ENCODE data around the gene RCN2.

RCN2 gene

DNA sequence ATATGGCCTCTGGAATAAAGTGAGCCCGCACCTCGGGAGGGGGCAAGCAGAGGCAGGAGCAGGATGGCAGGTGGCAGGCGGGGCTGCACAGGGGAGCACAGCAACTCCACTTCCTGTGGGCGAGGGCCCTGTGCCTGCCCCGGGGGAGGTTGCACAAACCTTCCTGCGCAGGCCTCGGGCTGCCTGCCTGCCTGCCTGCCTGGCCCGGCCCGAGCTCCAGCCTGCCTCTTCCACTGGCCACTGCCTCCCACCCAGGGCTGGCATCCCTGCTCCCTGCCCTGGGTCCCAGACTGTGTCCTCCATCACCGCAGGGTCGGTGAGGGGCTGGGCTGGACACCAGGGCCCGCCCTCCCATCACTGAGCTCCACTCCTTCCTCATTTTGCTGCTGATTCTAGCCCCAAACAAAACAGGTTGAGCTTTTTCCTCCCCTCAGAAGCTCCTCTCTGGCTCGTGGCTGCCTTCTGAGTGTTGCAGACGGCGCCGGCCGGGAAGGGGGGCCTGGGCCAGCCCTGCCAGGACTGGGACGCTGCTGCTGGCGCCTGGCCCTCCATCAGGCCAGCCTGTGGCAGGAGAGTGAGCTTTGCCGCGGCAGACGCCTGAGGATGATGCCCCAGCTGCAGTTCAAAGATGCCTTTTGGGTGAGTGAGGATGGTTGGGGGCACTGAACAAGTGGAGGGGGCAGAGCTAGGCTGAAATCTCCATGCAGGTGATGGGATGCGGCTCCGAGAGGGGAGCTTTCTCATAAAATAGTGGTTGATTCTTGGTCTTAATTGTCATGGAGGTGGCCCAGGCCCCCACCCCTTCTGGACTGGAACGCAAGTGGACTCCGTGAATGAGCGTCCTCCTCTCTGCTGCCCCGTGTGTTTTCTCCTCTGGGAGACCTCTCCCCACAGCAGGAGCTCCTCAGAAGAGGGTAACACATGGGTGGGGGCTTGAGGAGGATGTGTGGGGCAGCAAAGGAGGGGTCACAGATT is 63.7 kb downstream of the RCN2 start, which contains the start of gene PSTPIP1:
PSTPIP1 (plus strand) TSS at position 156 of the 975 bp plus-strand sequence; CDS start at position 604, 448 bp downstream.
- no peak for DNase-seq (ENCODE audit: low read depth)

DNA sequence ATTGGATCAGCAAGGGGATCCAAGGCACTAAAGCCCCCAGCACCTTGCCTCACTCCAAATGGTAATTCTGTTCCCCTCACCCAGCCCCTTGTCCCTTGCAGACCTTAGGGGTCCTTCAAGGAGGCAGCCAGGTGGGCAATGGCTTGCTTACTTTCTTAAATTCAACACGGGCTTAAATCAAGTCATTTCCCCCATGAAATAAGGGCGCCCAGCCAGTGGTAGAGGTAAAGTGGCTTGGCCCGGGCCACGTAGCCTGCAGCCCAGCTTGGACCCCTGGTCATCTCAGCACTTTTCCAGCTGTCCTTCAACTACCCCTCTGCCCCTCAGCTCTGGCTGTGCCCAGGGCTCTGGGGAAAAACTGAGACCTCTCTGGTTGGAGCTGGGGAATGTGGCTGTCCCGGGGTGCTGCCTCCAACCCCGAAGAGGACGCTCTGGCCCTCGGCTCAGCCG is 64.6 kb downstream of the RCN2 start:
- no peak for DNase-seq (ENCODE audit: low read depth)

DNA sequence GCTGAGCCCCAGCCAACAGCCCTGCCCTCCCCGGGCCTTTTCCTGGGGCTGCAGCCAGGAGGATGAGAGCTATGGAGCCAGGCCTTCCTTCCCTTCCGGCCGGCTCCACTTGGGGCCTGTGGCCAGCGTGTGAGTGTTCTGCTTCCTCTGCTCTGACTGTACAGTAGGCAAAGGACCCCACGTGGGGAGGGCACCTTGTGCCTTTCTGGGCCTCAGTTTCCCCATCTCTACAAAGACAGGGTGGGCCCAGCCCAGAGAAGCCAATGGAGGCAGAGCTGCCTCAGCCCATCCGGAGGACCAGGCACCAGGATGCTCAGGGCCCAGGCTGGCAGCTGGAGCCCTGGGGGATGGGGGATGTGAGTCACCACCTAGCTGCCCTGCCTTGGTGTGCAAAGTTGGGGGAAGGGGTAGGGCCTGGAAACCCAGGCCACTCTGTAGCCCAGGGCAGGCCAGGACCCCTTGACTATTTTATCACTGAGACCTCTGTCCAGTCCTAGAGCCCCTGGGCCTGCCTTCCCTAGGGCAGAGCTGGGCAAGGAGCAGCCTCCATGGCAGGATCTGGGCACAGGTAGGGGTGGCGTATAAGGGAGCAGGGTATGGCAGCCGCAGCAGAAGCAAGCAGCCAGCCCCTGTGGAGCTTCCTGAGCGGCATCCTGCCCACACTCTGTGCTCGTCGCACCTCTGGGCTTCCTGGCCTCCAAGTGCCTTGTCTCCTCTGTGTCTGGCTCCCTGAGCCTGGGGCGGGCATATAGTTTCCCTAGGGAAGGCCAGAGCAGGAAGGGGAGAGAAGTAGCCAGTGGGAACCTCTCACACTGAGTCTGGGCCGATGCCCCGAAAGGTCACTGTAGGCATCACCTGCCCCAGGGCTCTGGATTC is 65.2 kb downstream of the RCN2 start:
- no peak for DNase-seq (ENCODE audit: low read depth)

DNA sequence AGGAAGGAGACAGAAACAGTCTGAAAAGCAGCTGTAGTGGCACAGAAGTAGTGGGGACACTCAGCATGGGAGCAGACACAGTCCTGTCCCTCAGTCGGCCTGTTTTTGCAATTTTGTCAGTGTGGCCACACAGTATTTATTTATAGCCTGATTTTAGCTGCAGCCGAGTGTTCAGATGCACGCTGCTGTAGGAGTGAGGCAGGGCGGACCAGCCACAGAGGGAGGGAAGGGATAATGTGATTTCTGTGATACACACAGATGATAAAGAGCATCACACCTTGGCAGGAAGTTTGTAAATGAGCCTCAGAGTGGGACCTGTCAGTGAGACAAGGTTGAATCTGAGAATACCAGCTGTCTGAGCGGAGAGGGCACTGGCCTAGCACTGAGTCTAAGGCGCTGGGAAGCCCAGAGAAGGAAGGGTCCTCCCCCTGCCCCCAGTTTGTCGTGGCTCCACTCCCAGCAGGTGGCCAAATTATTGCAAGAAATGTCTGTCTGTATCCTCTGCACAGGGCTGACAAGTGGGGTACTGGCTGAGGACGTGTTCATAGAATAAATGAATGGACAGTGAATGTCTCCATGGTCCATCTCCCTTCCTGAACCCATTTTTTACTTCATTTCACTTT is 67.2 kb downstream of the RCN2 start:
- no peak for DNase-seq (ENCODE audit: low read depth)

DNA sequence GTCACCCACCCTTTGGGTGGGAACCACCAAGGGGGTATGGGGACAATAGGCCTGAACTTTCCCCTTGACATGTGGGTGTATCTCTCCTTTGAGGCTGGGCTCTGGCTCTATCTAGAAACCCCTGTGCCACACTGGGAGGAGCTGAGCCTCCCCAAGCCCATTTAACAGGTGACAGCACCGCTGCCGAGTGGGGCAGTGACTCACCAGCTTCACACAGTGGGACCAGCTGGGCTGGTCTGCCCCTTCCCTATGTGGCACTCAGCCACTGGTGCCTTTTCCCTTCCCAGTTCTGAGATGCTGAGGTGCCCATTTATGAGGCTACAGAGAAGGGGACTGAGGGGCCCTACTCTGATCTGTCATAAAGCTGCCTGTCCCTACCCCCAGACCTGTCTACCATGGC is 68.4 kb downstream of the RCN2 start:
- DNase-seq (ENCODE audit: low read depth) = no peak

DNA sequence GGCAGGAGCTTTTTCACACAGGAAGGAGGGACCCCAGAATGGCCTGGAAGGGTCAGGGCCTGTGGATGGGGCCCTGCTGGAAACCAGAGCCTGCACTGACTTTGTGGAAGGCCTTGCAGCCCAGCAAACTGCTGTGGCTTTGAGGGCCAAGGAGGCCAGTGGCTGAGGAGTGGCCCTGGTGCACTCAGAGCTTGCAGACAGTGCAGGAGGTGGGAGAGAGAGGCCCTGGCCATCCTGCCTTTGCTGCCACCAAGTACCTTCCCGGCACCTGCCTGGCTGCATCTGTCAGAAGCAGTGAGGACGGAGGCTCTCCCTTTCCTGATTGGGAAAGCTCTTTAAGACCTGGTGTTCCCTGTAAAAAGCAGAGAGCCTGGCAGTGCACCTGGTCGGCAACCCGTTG is 69.8 kb downstream of the RCN2 start:
- DNase-seq (ENCODE audit: low read depth) = no peak

DNA sequence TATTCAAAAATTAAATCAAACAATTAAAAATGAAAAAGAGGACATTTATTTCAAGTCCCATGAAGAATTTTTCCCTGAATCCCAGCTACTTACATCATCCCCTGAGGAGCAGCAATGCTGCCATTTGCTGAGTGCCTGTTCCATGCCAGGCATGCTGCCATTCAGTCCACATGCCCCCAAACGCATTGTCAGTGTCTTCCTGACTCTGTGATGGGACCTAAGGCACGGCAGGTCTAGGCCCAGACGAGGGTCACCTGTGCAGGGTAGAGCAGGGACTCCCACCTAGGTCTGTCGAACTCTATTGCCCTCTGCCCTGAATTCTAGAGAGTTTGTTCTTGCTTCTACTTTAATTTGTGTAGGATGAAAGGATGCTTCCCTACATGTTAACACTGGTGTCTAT is 70.4 kb downstream of the RCN2 start:
- no peak for DNase-seq (ENCODE audit: low read depth)

DNA sequence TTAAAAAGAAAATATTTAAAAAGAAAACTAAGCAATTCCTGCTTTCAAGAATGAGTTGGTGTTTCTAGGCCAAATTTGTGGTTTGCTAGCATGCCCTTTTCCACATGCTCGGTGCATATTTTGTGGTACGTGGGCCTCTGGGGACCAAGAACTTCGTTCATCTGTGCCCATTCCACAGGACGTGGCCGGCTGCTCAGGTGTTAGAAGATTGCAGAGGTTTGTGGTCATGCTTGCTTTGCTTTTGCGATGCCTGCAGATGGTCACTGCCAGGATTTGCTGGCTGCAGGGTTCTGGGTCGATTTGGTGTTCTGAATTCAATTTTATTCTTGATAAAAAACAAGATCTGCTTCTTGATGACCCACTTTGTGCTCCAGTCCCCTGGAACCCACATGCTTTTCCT is 70.9 kb downstream of the RCN2 start:
- DNase-seq (ENCODE audit: low read depth) = no peak

DNA sequence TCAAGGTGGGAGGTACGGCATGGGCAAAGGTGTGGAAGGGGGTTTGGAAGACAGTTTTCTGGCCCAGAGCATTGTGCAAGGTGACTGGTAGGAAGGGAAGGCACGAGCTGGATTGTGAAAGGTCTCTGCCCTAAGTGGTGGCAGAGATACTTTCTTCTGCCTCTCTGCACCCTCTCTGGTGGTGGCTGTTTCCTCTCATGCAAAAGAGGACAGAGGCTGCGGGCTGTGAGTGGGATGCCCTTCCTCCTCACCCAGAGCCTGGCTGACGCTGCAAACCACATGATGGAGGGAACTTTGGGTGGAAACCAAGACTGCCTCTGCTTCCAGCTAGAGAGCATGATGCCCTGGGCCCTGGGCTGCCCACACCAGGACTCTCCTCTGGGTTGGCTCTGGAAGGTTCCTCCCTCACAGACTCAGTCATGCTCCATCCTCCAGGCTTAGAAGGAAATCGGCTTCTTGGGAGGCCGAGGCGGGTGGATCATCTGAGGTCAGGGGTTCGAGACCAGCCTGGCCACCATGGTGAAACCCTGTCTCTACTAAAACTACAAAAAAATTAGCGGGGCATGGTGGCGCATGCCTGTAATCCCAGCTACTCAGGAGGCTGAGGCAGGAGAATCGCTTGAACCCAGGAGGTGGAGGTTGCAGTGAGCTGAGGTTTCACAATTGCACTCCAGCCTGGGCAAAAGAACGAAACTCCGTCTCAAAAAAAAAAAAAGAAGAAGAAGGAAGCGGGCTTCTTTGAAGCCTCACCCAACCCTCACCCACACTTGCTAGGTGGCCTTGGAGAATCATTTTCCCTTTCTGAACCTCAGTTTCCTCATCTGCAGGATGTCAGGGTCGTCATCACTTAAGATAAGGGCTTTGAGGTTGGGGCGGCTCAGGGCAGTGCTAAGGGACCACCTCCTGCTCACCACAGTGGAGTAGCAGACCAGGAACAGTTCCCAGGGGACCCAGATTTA is 71.7 kb downstream of the RCN2 start:
- no peak for DNase-seq (ENCODE audit: low read depth)

Measured in HS-5 (cell line).